GM10266 (cell line): ENCODE data around the gene SLC6A18.
A peak's percentile ranks its signal among the peaks of the same experiment; 100 is the strongest.

Source experiments
- DNase-seq: peaks from one replicate; pipeline ENCODE4 v3.0.0; 2012; ENCODE audit errors: extremely low spot score
- CTCF ChIP-seq: IDR thresholded peaks from 2 replicates; pipeline ENCODE4 v1.5.1; 2012; ENCODE audit warnings: mild to moderate bottlenecking, low read depth; ENCODE audit not compliant: control insufficient read depth, insufficient read depth; ENCODE audit errors: missing control alignments

Gene SLC6A18

GRCh38 chr5:1204693-1205242, 20.4 kb upstream of the SLC6A18 start:
- DNase-seq, result no peak

GRCh38 chr5:1205255-1206180, 19.7 kb upstream of the SLC6A18 start:
- no peak for TF ChIP-seq CTCF
- DNase-seq, result no peak

More at GRCh38 chr5:1204693-1205242, 20.4 kb upstream of the SLC6A18 start:
- no peak for TF ChIP-seq CTCF

GRCh38 chr5:1206521-1207412, 18.4 kb upstream of the SLC6A18 start:
- TF ChIP-seq CTCF, result no peak
- no peak for DNase-seq

- no peak for DNase-seq
- TF ChIP-seq CTCF, result no peak
Measured at GRCh38 chr5:1207555-1207954, 17.6 kb upstream of the SLC6A18 start.

- TF ChIP-seq CTCF, result no peak
- no peak for DNase-seq
Measured at GRCh38 chr5:1208221-1208742, 16.9 kb upstream of the SLC6A18 start.

GRCh38 chr5:1208743-1209488, 16.3 kb upstream of the SLC6A18 start:
- DNase-seq, result peak; percentile 62
- peak; percentile 37 for TF ChIP-seq CTCF
